ENCODE measurements around the gene SGMS1.

DNA sequence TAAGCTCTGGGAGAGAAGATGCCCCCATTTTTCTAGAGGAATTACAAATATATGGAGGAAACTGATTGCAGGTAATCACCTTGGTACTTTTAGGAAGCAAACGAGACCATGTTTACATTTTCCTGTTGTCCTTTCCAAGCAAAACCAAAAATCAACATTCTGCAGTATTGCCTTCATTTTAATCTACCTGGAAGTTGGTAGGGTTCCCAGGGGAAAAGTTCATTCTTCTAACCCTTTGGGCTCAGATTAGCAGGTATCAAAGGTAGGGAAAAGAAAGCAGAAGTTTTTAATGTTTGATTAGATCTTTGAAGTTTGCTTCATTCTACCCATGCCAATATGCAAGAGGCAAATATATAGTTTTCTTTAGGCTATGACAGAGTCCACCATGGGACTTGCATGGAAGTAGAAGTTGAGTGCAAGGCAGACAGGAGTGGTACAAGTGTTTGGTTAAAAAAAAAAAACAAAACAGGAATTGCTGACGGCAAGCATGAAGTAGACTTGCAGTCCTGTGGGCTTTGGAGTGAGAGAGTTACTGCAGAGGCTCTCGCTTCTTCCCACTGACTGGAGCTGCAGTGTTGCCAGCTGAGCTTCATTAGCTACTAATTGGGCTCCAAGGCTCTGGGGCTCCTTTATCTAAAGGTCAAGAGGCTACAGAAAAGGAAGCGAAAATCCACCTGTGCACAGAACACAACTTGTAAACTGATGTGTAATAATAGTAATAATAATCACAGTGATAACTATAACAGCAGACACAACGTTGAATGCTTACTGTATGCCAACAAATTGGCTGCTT is 343.5 kb downstream of the SGMS1 start:
- TF ChIP-seq CTCF (IDR thresholded peaks at IDR 0.05) (no peak), POLR2A (IDR thresholded peaks at IDR 0.05) (no peak)
